Measurements from ENCODE around the gene TRPC6. TPM values are rescaled to one million over a fixed set of nuclear protein-coding genes. Genes with fewer than 3 reads are reported as not detected.

The TRPC6 gene
- total RNA-seq, 1 experiment from 2014 or later = 1.3 TPM

DNA sequence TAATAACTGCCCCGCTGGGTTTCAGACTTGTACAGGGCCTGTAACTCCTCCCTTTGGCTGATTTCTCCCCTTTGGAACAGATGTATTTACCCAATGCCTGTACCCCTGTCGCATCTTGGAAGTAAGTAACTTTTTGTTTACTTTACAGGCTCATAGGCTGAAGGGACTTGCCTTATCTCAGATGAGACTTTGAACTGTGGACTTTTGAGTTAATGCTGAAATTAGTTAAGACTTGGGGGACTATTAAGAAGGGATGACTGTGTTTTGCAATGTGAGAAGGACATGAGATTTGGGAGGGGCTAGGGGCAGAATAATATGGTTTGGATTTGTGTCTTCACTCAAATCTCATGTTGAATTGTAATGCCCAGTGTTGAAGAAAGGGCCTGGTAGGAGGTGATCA lies 62.0 kb downstream of the TRPC6 start (continued):
- TF ChIP-seq, protein P1, sequence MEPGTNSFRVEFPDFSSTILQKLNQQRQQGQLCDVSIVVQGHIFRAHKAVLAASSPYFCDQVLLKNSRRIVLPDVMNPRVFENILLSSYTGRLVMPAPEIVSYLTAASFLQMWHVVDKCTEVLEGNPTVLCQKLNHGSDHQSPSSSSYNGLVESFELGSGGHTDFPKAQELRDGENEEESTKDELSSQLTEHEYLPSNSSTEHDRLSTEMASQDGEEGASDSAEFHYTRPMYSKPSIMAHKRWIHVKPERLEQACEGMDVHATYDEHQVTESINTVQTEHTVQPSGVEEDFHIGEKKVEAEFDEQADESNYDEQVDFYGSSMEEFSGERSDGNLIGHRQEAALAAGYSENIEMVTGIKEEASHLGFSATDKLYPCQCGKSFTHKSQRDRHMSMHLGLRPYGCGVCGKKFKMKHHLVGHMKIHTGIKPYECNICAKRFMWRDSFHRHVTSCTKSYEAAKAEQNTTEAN (CRISPR knock-in tag; IDR thresholded peaks at IDR 0.05) = no peak
- TF ChIP-seq, protein P2, sequence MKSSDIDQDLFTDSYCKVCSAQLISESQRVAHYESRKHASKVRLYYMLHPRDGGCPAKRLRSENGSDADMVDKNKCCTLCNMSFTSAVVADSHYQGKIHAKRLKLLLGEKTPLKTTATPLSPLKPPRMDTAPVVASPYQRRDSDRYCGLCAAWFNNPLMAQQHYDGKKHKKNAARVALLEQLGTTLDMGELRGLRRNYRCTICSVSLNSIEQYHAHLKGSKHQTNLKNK (CRISPR knock-in tag; IDR thresholded peaks at IDR 0.05) = no peak
- TF ChIP-seq JAZF1 (CRISPR knock-in tag; IDR thresholded peaks at IDR 0.05) = no peak
- no peak for TF ChIP-seq NFE2L1 (CRISPR knock-in tag; IDR thresholded peaks at IDR 0.05)
- TF ChIP-seq, protein P3, sequence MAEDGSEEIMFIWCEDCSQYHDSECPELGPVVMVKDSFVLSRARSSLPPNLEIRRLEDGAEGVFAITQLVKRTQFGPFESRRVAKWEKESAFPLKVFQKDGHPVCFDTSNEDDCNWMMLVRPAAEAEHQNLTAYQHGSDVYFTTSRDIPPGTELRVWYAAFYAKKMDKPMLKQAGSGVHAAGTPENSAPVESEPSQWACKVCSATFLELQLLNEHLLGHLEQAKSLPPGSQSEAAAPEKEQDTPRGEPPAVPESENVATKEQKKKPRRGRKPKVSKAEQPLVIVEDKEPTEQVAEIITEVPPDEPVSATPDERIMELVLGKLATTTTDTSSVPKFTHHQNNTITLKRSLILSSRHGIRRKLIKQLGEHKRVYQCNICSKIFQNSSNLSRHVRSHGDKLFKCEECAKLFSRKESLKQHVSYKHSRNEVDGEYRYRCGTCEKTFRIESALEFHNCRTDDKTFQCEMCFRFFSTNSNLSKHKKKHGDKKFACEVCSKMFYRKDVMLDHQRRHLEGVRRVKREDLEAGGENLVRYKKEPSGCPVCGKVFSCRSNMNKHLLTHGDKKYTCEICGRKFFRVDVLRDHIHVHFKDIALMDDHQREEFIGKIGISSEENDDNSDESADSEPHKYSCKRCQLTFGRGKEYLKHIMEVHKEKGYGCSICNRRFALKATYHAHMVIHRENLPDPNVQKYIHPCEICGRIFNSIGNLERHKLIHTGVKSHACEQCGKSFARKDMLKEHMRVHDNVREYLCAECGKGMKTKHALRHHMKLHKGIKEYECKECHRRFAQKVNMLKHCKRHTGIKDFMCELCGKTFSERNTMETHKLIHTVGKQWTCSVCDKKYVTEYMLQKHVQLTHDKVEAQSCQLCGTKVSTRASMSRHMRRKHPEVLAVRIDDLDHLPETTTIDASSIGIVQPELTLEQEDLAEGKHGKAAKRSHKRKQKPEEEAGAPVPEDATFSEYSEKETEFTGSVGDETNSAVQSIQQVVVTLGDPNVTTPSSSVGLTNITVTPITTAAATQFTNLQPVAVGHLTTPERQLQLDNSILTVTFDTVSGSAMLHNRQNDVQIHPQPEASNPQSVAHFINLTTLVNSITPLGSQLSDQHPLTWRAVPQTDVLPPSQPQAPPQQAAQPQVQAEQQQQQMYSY (CRISPR knock-in tag; IDR thresholded peaks at IDR 0.05) = no peak
- TF ChIP-seq TEAD4 (CRISPR knock-in tag; IDR thresholded peaks at IDR 0.05) = no peak
- TF ChIP-seq, protein P4, sequence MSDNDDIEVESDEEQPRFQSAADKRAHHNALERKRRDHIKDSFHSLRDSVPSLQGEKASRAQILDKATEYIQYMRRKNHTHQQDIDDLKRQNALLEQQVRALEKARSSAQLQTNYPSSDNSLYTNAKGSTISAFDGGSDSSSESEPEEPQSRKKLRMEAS (CRISPR knock-in tag; IDR thresholded peaks at IDR 0.05) = no peak
- TF ChIP-seq ZNF416 (CRISPR knock-in tag; IDR thresholded peaks at IDR 0.05) = no peak
- TF ChIP-seq, protein P5, sequence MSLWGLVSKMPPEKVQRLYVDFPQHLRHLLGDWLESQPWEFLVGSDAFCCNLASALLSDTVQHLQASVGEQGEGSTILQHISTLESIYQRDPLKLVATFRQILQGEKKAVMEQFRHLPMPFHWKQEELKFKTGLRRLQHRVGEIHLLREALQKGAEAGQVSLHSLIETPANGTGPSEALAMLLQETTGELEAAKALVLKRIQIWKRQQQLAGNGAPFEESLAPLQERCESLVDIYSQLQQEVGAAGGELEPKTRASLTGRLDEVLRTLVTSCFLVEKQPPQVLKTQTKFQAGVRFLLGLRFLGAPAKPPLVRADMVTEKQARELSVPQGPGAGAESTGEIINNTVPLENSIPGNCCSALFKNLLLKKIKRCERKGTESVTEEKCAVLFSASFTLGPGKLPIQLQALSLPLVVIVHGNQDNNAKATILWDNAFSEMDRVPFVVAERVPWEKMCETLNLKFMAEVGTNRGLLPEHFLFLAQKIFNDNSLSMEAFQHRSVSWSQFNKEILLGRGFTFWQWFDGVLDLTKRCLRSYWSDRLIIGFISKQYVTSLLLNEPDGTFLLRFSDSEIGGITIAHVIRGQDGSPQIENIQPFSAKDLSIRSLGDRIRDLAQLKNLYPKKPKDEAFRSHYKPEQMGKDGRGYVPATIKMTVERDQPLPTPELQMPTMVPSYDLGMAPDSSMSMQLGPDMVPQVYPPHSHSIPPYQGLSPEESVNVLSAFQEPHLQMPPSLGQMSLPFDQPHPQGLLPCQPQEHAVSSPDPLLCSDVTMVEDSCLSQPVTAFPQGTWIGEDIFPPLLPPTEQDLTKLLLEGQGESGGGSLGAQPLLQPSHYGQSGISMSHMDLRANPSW (CRISPR knock-in tag; conservative IDR thresholded peaks at IDR 0.05; ENCODE audit: low read depth) = no peak
- TF ChIP-seq, protein P6, sequence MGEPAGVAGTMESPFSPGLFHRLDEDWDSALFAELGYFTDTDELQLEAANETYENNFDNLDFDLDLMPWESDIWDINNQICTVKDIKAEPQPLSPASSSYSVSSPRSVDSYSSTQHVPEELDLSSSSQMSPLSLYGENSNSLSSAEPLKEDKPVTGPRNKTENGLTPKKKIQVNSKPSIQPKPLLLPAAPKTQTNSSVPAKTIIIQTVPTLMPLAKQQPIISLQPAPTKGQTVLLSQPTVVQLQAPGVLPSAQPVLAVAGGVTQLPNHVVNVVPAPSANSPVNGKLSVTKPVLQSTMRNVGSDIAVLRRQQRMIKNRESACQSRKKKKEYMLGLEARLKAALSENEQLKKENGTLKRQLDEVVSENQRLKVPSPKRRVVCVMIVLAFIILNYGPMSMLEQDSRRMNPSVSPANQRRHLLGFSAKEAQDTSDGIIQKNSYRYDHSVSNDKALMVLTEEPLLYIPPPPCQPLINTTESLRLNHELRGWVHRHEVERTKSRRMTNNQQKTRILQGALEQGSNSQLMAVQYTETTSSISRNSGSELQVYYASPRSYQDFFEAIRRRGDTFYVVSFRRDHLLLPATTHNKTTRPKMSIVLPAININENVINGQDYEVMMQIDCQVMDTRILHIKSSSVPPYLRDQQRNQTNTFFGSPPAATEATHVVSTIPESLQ (CRISPR knock-in tag; IDR thresholded peaks at IDR 0.05) = no peak
- TF ChIP-seq, protein P7, sequence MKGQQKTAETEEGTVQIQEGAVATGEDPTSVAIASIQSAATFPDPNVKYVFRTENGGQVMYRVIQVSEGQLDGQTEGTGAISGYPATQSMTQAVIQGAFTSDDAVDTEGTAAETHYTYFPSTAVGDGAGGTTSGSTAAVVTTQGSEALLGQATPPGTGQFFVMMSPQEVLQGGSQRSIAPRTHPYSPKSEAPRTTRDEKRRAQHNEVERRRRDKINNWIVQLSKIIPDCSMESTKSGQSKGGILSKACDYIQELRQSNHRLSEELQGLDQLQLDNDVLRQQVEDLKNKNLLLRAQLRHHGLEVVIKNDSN (CRISPR knock-in tag; IDR thresholded peaks at IDR 0.05) = no peak
- no peak for TF ChIP-seq NR3C1 (CRISPR knock-in tag; conservative IDR thresholded peaks at IDR 0.05; ENCODE audit: low read depth)
- no peak for TF ChIP-seq NFYB (CRISPR knock-in tag; conservative IDR thresholded peaks at IDR 0.05; ENCODE audit: low read depth)
- TF ChIP-seq, protein P8, sequence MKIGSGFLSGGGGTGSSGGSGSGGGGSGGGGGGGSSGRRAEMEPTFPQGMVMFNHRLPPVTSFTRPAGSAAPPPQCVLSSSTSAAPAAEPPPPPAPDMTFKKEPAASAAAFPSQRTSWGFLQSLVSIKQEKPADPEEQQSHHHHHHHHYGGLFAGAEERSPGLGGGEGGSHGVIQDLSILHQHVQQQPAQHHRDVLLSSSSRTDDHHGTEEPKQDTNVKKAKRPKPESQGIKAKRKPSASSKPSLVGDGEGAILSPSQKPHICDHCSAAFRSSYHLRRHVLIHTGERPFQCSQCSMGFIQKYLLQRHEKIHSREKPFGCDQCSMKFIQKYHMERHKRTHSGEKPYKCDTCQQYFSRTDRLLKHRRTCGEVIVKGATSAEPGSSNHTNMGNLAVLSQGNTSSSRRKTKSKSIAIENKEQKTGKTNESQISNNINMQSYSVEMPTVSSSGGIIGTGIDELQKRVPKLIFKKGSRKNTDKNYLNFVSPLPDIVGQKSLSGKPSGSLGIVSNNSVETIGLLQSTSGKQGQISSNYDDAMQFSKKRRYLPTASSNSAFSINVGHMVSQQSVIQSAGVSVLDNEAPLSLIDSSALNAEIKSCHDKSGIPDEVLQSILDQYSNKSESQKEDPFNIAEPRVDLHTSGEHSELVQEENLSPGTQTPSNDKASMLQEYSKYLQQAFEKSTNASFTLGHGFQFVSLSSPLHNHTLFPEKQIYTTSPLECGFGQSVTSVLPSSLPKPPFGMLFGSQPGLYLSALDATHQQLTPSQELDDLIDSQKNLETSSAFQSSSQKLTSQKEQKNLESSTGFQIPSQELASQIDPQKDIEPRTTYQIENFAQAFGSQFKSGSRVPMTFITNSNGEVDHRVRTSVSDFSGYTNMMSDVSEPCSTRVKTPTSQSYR (CRISPR knock-in tag; IDR thresholded peaks at IDR 0.05) = no peak

Measured in WTC11 (cell line).